ENCODE measurements around the gene KCNQ1. TPM values are rescaled to one million over a fixed set of nuclear protein-coding genes. Genes with fewer than 3 reads are reported as not detected.

KCNQ1 gene
- total RNA-seq, 4 donors from 2014 or later = 0.81 to 2.2 (median 1.6) TPM

- H3K4me3 ChIP-seq (ENCODE audit: low read depth, poor library complexity, severe bottlenecking) = no peak overlapping the region
- intact Hi-C loops (cut with DNase I; ENCODE audit: low total_unique reads) = loop anchor here (10.0 kb wide), 1 partner anchor 119 kb away; no protein-coding TSS in a partner anchor
- 80 to 88% methylated on average over 11 to 12 of the region's 12 CpGs for WGBS, 2 donors
- DNase-seq (ENCODE audit: low spot score in 2 of 2) = no peak
- TF ChIP-seq CTCF (IDR thresholded peaks at IDR 0.05) (no peak), POLR2A (IDR thresholded peaks at IDR 0.05) (no peak)
Measured at GRCh38 chr11:2555891-2556290, 111.1 kb downstream of the KCNQ1 start.

GRCh38 chr11:2557381-2557780, 112.6 kb downstream of the KCNQ1 start:
- 95 to 100% methylated on average over 4 of the region's 4 CpGs for WGBS, 2 donors
- no peak for TF ChIP-seq CTCF (IDR thresholded peaks at IDR 0.05)
- TF ChIP-seq POLR2A (IDR thresholded peaks at IDR 0.05) = no peak
- no peak overlapping the region for H3K4me3 ChIP-seq (ENCODE audit: low read depth, poor library complexity, severe bottlenecking)
- no peak for DNase-seq (ENCODE audit: low spot score in 2 of 2)
- intact Hi-C loops (cut with DNase I; ENCODE audit: low total_unique reads) = loop anchor here (10.0 kb wide), 1 partner anchor 117 kb away; no protein-coding TSS in a partner anchor

DNA sequence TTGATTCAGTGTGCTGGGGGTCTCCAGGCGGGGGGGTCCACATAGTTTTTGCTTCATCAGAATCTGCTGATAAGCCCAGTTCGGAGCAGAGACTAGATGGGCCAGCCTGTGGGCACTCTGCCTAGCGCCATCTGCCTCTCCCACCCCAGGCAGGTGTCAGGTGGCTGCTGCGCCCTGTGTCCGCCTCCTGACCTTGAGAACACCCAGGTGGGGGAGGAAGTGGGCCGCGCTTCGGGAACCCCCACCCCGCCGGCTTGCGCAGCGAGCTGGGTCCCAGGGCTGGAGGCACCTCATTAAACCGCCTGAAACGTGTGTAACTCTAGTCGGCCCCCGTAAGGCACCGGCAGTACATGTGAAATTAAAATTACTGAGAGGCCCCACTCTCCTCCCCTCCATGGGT, 113.6 kb downstream of the KCNQ1 start:
- 92 to 98% methylated on average over 17 of the region's 17 CpGs for WGBS, 2 donors
- no peak for DNase-seq (ENCODE audit: low spot score in 2 of 2)
- intact Hi-C loops (cut with DNase I; ENCODE audit: low total_unique reads) = loop anchor here (10.0 kb wide), 1 partner anchor 116 kb away; no protein-coding TSS in a partner anchor

GRCh38 chr11:2558861-2559526, 114.2 kb downstream of the KCNQ1 start:
- H3K4me3 ChIP-seq (ENCODE audit: low read depth, poor library complexity, severe bottlenecking) = no peak overlapping the region
- DNase-seq (ENCODE audit: low spot score in 2 of 2) = no peak
- TF ChIP-seq CTCF (IDR thresholded peaks at IDR 0.05) = no peak
- WGBS, 2 donors = 91 to 96% methylated on average over 9 to 13 of the region's 13 CpGs
- intact Hi-C loops (cut with DNase I; ENCODE audit: low total_unique reads) = loop anchor here (10.0 kb wide), 1 partner anchor 116 kb away; no protein-coding TSS in a partner anchor

More for the DNA sequence above, 113.6 kb downstream of the KCNQ1 start:
- H3K4me3 ChIP-seq (ENCODE audit: low read depth, poor library complexity, severe bottlenecking) = no peak overlapping the region
- TF ChIP-seq CTCF (IDR thresholded peaks at IDR 0.05) = no peak
- TF ChIP-seq POLR2A (IDR thresholded peaks at IDR 0.05) = no peak

DNA sequence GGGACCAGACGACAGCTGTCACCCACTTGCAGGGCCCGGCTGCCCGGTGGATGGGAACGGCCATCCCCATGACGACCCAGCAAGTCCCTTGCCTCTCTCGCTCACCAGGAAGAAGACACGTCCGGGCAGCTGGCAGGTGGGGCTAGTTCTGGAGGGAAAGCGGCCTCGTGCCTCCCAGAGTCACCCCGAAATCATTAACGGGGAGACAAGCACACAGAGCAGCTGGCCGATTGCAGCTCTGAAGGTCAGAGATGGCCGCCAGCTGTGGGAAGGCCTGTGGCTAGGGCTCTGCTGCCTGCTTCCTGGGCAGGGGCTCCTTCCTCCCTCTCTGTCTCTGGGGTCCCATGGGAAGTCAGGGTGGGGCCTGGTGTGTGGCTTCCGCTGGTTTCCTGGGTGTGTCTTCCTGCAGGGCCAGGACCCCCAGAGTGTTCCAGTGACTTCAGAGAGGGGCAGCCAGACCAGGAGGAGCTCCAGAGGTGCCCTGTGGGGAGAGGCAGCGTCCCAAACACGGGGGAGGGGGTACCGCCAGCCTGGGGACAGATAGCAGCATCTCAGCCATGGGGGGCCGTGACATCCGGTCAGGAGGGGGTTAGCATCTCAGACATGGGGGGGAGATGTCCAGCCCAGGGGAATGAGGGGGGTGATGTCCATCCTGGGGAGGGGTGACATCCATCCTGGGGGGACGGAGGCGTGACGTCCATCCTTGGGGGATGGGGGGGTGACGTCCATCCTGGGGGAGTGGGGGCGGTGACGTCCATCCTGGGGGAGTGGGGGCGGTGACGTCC, 114.9 kb downstream of the KCNQ1 start:
- TF ChIP-seq CTCF (IDR thresholded peaks at IDR 0.05) (no peak), POLR2A (IDR thresholded peaks at IDR 0.05) (no peak)
- no peak overlapping the region for H3K4me3 ChIP-seq (ENCODE audit: low read depth, poor library complexity, severe bottlenecking)

More for the DNA sequence above, 114.9 kb downstream of the KCNQ1 start:
- 87 to 91% methylated on average over 14 to 18 of the region's 28 CpGs for WGBS, 2 donors
- intact Hi-C loops (cut with DNase I; ENCODE audit: low total_unique reads) = loop anchor here (10.0 kb wide), 1 partner anchor 115 kb away; no protein-coding TSS in a partner anchor
- no peak for DNase-seq (ENCODE audit: low spot score in 2 of 2)

Data from lower leg skin (tissue), 4 donors.